Ishikawa (cell line): ENCODE measurements around the gene DDX41.

Experiments
- CEBPB ChIP-seq: IDR thresholded peaks from 2 replicates; pipeline ENCODE4 v1.6.1; 2012
- CREB1 ChIP-seq: IDR thresholded peaks from 2 replicates; pipeline ENCODE4 v1.6.1; 2012; ENCODE audit warnings: low read depth
- FOXM1 ChIP-seq: IDR thresholded peaks from 2 replicates; pipeline ENCODE4 v1.6.1; 2012; ENCODE audit warnings: low read depth, borderline replicate concordance
- RAD21 ChIP-seq: IDR thresholded peaks from 2 replicates; pipeline ENCODE4 v1.6.1; 2012; ENCODE audit warnings: low read depth
- REST ChIP-seq: IDR thresholded peaks from 2 replicates; pipeline ENCODE4 v1.6.1; 2012; ENCODE audit warnings: low read depth, mild to moderate bottlenecking
- TEAD4 ChIP-seq: IDR thresholded peaks from 2 replicates; pipeline ENCODE4 v1.6.1; 2012
- YY1 ChIP-seq: IDR thresholded peaks from 2 replicates; pipeline ENCODE4 v1.6.1; 2012; ENCODE audit warnings: low read depth
- ZBTB7A ChIP-seq: IDR thresholded peaks from 2 replicates; pipeline ENCODE4 v1.6.1; 2012; ENCODE audit warnings: low read depth

- no peak for TF ChIP-seq YY1
- TF ChIP-seq CREB1: no peak
- TF ChIP-seq RAD21: no peak
- no peak for TF ChIP-seq CEBPB
- TF ChIP-seq REST: no peak
- no peak for TF ChIP-seq TEAD4
- no peak for TF ChIP-seq FOXM1
- no peak for TF ChIP-seq ZBTB7A
These were observed 12.8 kb upstream of the DDX41 start for GRCh38 chr5:177529247-177530203.
